Measurements from ENCODE around the gene PKIG. TPM values are rescaled to one million over a fixed set of nuclear protein-coding genes. Genes with fewer than 3 reads are reported as not detected.
"Not testable (repeated sequence)": the region's sequence is repeated elsewhere in the genome, so short reads cannot be mapped to it uniquely, and the experiment has no call there.

The PKIG gene
- total RNA-seq, 2 donors from 2014 or later, result 61.5 to 77.6 TPM

GRCh38 chr20:44653546-44653945 is 71.2 kb downstream of the PKIG start:
- H3K4me3 Mint-ChIP-seq, result no peak overlapping the region
- TF ChIP-seq, protein P1, sequence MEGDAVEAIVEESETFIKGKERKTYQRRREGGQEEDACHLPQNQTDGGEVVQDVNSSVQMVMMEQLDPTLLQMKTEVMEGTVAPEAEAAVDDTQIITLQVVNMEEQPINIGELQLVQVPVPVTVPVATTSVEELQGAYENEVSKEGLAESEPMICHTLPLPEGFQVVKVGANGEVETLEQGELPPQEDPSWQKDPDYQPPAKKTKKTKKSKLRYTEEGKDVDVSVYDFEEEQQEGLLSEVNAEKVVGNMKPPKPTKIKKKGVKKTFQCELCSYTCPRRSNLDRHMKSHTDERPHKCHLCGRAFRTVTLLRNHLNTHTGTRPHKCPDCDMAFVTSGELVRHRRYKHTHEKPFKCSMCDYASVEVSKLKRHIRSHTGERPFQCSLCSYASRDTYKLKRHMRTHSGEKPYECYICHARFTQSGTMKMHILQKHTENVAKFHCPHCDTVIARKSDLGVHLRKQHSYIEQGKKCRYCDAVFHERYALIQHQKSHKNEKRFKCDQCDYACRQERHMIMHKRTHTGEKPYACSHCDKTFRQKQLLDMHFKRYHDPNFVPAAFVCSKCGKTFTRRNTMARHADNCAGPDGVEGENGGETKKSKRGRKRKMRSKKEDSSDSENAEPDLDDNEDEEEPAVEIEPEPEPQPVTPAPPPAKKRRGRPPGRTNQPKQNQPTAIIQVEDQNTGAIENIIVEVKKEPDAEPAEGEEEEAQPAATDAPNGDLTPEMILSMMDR (conservative IDR thresholded peaks at IDR 0.05), result no peak
- no peaks in the 10 kb centered on the region for H3K9me3 ChIP-seq (ENCODE audit: control insufficient read depth, low read length)
- no peak overlapping the region for H3K27ac Mint-ChIP-seq
- H3K9me3 Mint-ChIP-seq, result peaks cover 21% of the 10 kb centered on the region
- no peak overlapping the region for H3K4me3 ChIP-seq (ENCODE audit: low read length)
- H3K36me3 Mint-ChIP-seq (ENCODE audit: low read depth), result no peaks in the 10 kb centered on the region
- H3K36me3 ChIP-seq (ENCODE audit: control insufficient read depth, insufficient read depth, low read length), result no peaks in the 10 kb centered on the region
- H3K27me3 ChIP-seq (ENCODE audit: control insufficient read depth, insufficient read depth, low read length, poor library complexity, severe bottlenecking), result no peaks in the 10 kb centered on the region
- H3K4me1 Mint-ChIP-seq, result peaks cover 11% of the 10 kb centered on the region
- H3K4me1 ChIP-seq (ENCODE audit: control insufficient read depth, insufficient read depth, low read length), result no peaks in the 10 kb centered on the region
- peaks cover 36% of the 10 kb centered on the region for H3K27me3 Mint-ChIP-seq (ENCODE audit: insufficient read depth)
- no peak overlapping the region for H3K9ac ChIP-seq (ENCODE audit: extremely low read depth, low read length, poor library complexity, severe bottlenecking)
- H3K27ac ChIP-seq (ENCODE audit: low read depth, low read length), result no peak overlapping the region
- no peak for DNase-seq
- WGBS, 2 experiments (ENCODE audit: insufficient coverage in 1 of 2, insufficient read length in 1 of 2), result 84% methylated on average over 2 of the region's 2 CpGs; no CpG with 5 or more reads in 1 of the 2 experiments

DNA sequence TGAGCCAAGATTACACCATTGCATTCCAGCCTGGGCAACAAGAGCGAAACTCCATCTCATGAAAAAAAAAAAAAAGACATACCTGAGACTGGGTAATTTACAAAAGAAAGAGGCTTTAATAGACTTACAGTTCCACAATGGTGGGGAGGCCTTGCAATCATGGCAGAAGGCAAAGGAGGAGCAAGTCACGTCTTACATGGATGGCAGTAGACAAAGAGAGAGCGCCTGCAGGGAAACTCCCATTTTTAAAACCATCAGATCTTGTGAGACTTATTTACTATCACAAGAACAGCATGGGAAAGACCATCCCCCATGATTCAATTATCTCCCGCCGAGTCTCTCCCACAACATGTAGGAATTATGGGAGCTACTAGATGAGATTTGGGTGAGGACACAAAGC is 71.8 kb downstream of the PKIG start:
- H3K36me3 ChIP-seq (ENCODE audit: control insufficient read depth, insufficient read depth, low read length); H3K27ac Mint-ChIP-seq; H3K4me1 ChIP-seq (ENCODE audit: control insufficient read depth, insufficient read depth, low read length); H3K9ac ChIP-seq (ENCODE audit: extremely low read depth, low read length, poor library complexity, severe bottlenecking); DNase-seq; H3K27ac ChIP-seq (ENCODE audit: low read depth, low read length); H3K4me1 Mint-ChIP-seq; H3K36me3 Mint-ChIP-seq (ENCODE audit: low read depth); H3K27me3 ChIP-seq (ENCODE audit: control insufficient read depth, insufficient read depth, low read length, poor library complexity, severe bottlenecking); H3K9me3 ChIP-seq (ENCODE audit: control insufficient read depth, low read length); H3K4me3 Mint-ChIP-seq; H3K4me3 ChIP-seq (ENCODE audit: low read length): not testable (repeated sequence)
- H3K27me3 Mint-ChIP-seq (ENCODE audit: insufficient read depth), result peaks cover 40% of the 10 kb centered on the region
- H3K9me3 Mint-ChIP-seq, result peaks cover 21% of the 10 kb centered on the region
- WGBS, 2 experiments (ENCODE audit: insufficient coverage in 1 of 2, insufficient read length in 1 of 2), result 94 to 100% methylated on average over 3 to 5 of the region's 5 CpGs

- WGBS, 2 experiments (ENCODE audit: insufficient coverage in 1 of 2, insufficient read length in 1 of 2), result 76 to 93% methylated on average over 2 to 3 of the region's 3 CpGs
- Mint-ChIP-seq H3K27ac (no peak overlapping the region), H3K4me3 (no peak overlapping the region), H3K36me3 (ENCODE audit: low read depth) (no peaks in the 10 kb centered on the region), H3K9me3 (peaks cover 26% of the 10 kb centered on the region), H3K4me1 (peaks cover 8% of the 10 kb centered on the region), H3K27me3 (ENCODE audit: insufficient read depth) (peaks cover 47% of the 10 kb centered on the region)
- Histone ChIP-seq H3K4me1 (ENCODE audit: control insufficient read depth, insufficient read depth, low read length) (no peaks in the 10 kb centered on the region), H3K9ac (ENCODE audit: extremely low read depth, low read length, poor library complexity, severe bottlenecking) (no peak overlapping the region), H3K9me3 (ENCODE audit: control insufficient read depth, low read length) (no peaks in the 10 kb centered on the region), H3K4me3 (ENCODE audit: low read length) (no peak overlapping the region), H3K27me3 (ENCODE audit: control insufficient read depth, insufficient read depth, low read length, poor library complexity, severe bottlenecking) (no peaks in the 10 kb centered on the region), H3K27ac (ENCODE audit: low read depth, low read length) (no peak overlapping the region), H3K36me3 (ENCODE audit: control insufficient read depth, insufficient read depth, low read length) (no peaks in the 10 kb centered on the region)
- TF ChIP-seq, protein P1 (conservative IDR thresholded peaks at IDR 0.05), result no peak
- DNase-seq, result peak; percentile 46
Measured at GRCh38 chr20:44656448-44656847, 74.1 kb downstream of the PKIG start.

- DNase-seq, result no peak
- Mint-ChIP-seq H3K9me3 (peaks cover 26% of the 10 kb centered on the region), H3K36me3 (ENCODE audit: low read depth) (no peaks in the 10 kb centered on the region), H3K27me3 (ENCODE audit: insufficient read depth) (peaks cover 39% of the 10 kb centered on the region), H3K27ac (no peak overlapping the region), H3K4me1 (peaks cover 4% of the 10 kb centered on the region), H3K4me3 (no peak overlapping the region)
- no peak overlapping the region for H3K9ac ChIP-seq (ENCODE audit: extremely low read depth, low read length, poor library complexity, severe bottlenecking)
- no peaks in the 10 kb centered on the region for H3K27me3 ChIP-seq (ENCODE audit: control insufficient read depth, insufficient read depth, low read length, poor library complexity, severe bottlenecking)
- no peak overlapping the region for H3K4me3 ChIP-seq (ENCODE audit: low read length)
- WGBS, 2 experiments (ENCODE audit: insufficient coverage in 1 of 2, insufficient read length in 1 of 2), result 92 to 100% methylated on average over 1 to 2 of the region's 2 CpGs
- TF ChIP-seq, protein P1 (conservative IDR thresholded peaks at IDR 0.05), result no peak
- H3K4me1 ChIP-seq (ENCODE audit: control insufficient read depth, insufficient read depth, low read length), result no peaks in the 10 kb centered on the region
- H3K36me3 ChIP-seq (ENCODE audit: control insufficient read depth, insufficient read depth, low read length), result no peaks in the 10 kb centered on the region
- no peaks in the 10 kb centered on the region for H3K9me3 ChIP-seq (ENCODE audit: control insufficient read depth, low read length)
- H3K27ac ChIP-seq (ENCODE audit: low read depth, low read length), result no peak overlapping the region
Measured at GRCh38 chr20:44657875-44658274, 75.5 kb downstream of the PKIG start.
